ENCODE results near the gene IGFL4.

The IGFL4 gene

GRCh38 chr19:46058778-46059177 is 18.0 kb upstream of the IGFL4 start:
- TF ChIP-seq CTCF (conservative IDR thresholded peaks at IDR 0.05) = no peak
- TF ChIP-seq ZFX (IDR thresholded peaks at IDR 0.05) = no peak
- H3K27ac ChIP-seq = no peak overlapping the region

GRCh38 chr19:46056536-46056935 is 15.7 kb upstream of the IGFL4 start:
- TF ChIP-seq ZFX (IDR thresholded peaks at IDR 0.05) (no peak), CTCF (conservative IDR thresholded peaks at IDR 0.05) (no peak)
- no peak overlapping the region for H3K27ac ChIP-seq

DNA sequence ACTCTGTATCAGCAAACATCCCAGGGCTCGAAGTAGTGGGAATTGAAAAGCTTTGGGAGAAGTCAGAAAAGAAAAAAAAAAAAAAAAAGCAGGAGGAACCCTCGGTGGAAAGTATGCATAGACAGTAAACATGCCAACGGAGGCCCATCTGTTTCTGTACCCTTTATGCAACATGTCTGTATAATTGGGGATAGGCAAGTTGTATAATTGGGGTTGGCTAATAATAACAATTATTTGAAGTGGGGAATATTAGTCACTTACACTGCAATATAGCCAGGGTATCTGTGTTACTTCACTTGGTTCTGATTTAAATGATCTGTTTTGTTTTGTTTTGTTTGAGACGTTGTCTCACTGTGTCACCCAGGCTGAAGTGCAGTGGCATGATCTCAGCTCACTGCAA is 12.1 kb upstream of the IGFL4 start:
- no peak overlapping the region for H3K27ac ChIP-seq
- TF ChIP-seq CTCF (conservative IDR thresholded peaks at IDR 0.05) = no peak
- no peak for TF ChIP-seq ZFX (IDR thresholded peaks at IDR 0.05)

DNA sequence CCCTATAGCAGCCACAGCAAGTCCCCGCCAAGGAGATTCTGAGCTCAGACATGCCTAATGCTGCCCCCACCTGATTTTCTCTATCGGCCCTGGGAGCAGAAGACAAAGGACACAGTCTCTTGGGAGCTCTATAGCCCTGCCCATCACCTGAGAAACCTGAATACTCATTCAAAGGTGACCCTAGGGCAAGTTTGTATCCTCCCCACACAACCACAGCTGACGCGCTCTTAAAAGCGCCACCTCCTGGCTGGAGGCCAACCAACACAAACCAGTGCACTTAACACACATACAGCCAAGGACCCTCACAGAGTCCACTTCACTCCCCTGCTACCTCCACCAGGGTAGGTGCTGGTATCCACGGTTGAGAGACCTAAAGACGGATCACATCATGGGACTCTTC is 8.8 kb upstream of the IGFL4 start:
- TF ChIP-seq ZFX (IDR thresholded peaks at IDR 0.05) (no peak), CTCF (conservative IDR thresholded peaks at IDR 0.05) (peak; percentile 6; the same call in 1 of the 2 replicates)
- no peak overlapping the region for H3K27ac ChIP-seq

- no peak for TF ChIP-seq CTCF (conservative IDR thresholded peaks at IDR 0.05)
- TF ChIP-seq ZFX (IDR thresholded peaks at IDR 0.05) = no peak
- no peak overlapping the region for H3K27ac ChIP-seq
These were observed 2.7 kb upstream of the IGFL4 start for GRCh38 chr19:46043519-46043918.

- H3K27ac ChIP-seq = no peak overlapping the region
- TF ChIP-seq CTCF (conservative IDR thresholded peaks at IDR 0.05) (no peak), ZFX (IDR thresholded peaks at IDR 0.05) (no peak)
These were observed 1.6 kb upstream of the IGFL4 start for GRCh38 chr19:46042252-46042883.

GRCh38 chr19:46040125-46040524 is 677 bp downstream of the IGFL4 start:
- TF ChIP-seq ZFX (IDR thresholded peaks at IDR 0.05) (no peak), CTCF (conservative IDR thresholded peaks at IDR 0.05) (no peak)
- no peak overlapping the region for H3K27ac ChIP-seq
